Brain pericyte (primary cell): ENCODE results near the gene SERPINE1.

ENCODE experiments used
- DNase-seq: peaks from one replicate; pipeline ENCODE4 v3.0.0-alpha.2; 2012; ENCODE audit warnings: low read depth, low spot score

Gene SERPINE1

DNA sequence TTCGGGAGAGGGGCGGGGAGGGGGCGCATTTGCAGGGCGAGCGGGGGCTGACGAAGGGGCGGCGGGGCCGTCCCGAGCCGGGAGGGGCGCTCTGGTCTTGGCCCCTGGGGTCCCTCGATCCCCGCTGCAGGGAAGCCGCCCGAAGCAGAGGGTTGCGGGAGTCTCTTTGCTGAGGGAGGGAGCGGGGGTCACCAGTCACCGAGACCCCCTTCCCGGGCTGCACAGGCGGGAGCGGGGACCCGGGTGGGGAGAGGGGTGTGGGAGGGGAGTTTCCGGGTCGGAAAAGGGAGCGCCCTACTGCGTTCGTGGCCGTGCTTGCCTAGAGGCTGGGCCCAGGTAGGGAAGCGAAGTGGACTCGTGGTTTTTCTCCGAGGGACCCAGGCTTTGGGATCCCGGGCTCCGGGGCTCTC, 27.8 kb downstream of the SERPINE1 start:
- DNase-seq = no peak

DNA sequence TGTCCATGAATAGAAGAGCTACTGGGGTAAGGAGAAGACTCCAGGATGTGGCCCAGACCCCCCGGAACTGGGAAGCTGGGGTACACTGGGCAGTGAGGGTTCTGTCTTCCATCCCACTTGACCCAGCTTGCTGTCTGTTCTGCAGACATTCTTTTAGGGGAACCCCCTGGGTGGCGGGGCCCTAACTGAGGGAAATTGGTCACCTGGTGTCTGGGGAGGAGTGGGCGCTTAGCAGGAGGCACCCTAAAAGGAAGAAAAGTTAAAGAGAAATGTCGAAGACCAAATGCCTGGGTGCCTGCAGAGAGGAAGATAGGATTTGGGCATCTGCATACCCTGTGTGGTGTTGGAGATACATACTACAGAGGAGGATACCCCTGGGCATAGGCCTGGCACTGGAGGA, 28.4 kb downstream of the SERPINE1 start:
- no peak for DNase-seq

DNA sequence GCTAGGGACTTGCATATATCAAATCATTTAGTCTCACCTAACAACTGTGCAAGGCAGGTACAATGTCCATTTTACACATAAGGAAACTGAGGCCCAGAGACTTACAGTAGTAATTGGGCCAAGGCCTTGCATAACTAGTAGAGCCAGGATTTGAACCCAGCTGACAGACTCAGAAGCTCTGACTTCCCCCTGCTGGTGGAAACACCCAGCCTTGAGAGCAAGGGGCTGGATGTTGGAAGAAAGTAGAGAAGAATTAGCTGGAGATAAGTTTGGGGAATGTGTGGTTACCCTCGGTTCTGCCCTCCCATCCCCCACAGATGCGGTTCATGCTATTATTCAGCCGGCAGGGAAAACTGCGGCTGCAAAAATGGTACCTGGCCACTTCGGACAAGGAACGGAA, 29.4 kb downstream of the SERPINE1 start:
- no peak for DNase-seq

DNA sequence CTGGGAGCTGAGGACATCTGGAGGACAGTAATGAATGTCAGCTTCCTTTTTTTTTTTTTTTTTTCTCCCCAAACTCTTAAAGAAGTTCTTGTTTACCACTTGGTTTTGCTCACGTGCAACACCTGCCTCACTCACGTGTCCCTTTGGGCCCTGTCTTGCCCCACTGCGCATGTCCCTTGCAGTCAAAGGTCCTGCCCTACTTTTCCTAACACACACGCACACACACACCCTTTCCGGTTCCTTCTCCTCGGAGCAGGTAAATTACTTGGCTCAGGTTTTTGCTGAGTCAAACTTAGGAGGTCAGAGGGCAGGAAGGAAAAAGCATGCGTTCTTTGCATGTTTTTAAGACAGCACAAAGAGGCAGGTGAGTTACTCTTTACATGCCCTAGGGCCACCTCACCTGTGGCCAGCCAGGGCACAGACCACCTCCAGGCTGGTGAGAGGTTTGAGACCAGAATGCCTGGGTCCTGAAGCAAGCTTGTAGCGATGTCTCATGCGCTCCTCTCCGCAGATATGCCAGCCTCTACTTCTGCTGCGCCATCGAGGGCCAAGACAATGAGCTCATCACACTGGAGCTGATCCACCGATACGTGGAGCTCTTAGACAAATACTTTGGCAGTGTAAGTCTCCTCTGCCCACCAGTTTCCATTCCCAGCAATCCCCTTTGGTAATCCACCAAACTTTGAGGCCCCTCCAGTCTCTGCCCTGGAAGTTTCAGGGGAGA, 30.1 kb downstream of the SERPINE1 start:
- DNase-seq = no peak

DNA sequence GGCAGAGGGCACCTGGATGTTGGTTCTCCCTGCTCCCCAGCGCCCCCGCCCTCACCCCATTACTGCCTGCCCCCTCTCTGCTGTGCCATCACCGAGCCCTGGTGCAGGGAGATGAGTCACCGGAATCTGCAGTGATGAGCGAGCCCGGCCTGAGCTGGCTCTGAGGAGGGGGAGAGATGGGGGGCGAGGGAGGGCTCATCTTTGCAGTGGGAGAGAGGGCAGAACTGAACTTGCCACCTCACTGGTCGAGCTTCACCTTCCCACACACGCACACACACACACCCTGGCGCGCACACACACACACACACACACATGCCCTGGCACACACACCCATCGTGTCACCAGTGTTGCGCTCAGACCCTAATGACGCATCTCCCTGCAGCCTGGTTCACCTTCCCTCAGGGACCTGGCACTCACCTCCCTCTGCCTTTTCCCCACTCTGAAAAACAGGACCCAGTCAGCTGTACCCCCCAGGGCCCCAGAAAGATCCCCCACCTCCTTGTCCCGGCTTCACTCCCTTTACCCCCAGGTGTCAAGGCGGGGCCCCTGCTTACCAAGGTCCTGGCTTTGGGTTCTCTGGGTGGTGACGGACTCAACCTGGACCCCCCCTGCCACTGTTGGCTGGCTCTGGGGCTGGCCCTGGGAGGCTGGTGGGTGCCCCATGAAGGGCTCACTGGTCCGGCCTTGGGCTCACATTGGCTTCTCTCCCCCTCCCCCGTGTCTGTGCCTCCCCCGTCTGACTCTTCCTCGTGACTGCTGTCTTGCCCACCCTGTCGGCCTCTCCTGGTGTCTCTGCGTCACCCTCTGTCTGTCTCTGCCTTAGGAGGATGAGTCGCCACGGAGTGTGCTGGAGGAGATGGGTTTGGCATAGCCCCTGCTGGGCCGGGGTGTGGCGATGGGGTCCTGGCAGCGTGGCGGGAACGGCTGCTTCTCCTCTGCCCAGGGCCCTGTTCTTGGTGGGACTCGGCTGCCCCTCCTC, 33.1 kb downstream of the SERPINE1 start:
- no peak for DNase-seq

DNA sequence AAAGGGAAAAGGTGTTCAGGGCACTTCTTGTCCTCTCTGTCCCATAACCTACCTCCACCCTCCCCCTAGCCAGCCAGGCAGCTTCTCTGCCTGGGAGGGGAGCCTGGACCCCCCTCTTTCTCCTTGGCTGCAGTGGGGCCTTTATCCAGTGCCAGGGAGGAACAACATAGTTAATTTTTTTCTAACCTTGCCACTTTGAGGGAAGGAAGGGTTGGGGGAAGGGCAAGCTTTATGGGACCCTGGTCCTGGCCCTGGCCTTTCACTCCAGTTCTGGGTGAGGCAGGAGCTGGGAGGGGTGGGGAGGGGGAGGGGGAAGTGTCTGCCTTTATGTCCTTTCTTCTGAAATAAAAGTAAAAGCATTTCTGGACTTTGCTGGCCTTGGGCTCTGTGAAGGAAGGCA, 34.0 kb downstream of the SERPINE1 start:
- no peak for DNase-seq

DNA sequence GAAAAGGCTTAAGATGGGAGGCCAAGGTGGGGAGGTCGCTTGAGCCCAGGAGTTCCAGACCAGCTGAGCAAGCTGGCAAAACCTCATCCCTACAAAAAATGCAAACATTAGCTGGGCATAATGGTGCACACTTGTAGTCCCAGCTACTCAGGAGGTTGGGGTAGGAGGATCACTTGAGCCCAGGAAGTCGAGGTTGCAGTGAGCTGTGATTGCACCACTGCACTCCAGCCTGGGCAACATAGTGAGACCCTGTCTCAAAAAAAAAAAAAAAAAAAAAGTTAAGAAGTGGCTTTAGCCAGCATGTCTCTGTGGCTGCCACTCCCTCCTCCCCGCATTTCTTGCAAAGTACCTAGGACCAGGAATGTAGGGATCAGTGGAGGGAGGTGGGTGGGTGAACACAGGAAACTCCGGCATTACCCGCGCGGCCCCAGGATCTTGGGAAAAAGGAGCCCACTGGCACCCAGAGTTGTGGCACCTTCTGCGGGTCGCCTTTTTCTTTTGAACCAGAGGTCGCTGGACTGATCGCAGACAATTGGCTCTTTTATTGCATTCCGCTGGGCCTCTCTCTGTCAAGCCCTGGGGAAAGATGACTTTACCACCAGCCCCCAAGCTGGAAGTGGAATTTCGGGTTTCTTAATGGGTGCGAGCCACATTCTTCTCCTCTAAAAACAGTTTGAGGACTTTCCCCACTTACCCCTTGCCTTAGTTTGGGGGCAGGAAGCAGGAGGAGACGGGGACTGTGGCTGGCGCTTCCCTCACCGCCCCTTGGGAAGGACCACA, 35.0 kb downstream of the SERPINE1 start:
- no peak for DNase-seq

DNA sequence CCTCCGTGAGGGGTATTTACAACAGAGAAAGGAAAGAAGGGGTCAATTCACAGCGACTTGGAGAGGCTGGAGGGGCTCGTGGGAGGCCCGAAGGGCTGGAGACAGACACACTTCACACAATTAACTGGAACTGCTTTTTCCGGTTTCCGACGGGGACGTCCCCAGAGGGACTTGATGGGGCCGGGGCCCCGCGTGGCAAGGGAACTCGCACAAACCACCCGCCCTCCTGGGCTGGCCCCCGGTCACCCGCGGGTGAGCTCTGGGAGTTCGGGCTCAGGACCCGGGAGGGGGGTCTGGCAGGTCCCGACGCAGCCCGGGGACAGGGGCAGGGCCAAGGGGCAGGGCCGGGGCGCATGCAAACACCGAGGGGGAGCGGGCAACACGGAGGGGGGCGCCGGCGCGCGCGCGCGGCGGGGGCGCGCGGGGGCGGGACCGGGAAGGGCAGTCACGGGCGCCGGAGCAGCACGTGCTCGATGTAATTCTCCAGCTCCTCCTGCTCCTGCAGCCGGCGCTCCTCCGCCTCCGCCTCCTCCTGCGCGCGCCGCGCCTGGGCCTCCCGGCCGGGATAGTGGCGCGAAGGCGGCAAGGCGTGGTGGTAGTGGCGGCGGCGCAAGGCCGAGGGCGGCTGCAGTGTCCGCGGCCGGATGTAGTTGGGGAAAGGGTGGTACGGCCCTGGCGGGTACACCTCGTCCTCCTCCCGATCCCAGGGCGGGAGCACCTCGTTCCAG, 35.8 kb downstream of the SERPINE1 start:
- DNase-seq = no peak

DNA sequence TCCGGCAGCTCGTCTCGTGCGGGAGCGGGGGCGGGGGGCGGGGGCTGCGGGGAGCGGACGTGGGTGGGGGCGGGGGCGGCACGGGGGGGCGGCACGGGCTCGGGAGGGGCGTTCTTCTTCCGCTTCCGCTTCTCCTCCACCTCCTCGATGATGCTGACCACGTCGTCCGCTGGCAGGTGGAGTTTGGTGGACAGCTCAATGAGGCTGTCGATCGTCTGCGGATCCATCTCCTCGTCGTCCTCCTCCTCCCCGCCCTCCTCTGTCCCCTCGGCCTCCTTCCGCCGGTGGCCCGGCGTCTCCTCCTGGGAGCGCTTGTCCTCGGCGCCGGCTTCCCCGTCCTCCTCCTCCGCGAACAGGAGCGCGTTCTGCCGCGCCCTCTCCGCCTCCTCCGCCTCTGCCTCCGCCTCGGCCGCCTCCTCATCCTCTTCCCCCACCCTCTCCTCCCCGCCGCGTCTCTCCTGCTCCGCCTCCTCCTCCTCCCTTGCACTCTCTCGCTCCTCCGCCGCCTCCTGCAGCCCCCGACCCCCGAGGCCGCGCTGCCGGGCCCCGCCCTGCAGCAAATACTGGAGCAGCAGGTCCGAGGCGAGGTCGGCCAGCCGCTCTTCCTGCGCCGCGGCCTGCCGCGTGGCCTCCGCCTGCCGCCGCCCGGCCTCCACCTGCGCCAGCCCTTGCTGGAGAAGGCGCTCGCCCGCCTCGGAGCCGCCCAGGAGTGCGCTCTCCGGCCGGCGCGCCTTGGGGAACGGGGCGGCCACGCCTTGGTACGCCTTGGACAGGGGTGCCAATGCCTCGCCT, 36.6 kb downstream of the SERPINE1 start:
- DNase-seq = no peak

DNA sequence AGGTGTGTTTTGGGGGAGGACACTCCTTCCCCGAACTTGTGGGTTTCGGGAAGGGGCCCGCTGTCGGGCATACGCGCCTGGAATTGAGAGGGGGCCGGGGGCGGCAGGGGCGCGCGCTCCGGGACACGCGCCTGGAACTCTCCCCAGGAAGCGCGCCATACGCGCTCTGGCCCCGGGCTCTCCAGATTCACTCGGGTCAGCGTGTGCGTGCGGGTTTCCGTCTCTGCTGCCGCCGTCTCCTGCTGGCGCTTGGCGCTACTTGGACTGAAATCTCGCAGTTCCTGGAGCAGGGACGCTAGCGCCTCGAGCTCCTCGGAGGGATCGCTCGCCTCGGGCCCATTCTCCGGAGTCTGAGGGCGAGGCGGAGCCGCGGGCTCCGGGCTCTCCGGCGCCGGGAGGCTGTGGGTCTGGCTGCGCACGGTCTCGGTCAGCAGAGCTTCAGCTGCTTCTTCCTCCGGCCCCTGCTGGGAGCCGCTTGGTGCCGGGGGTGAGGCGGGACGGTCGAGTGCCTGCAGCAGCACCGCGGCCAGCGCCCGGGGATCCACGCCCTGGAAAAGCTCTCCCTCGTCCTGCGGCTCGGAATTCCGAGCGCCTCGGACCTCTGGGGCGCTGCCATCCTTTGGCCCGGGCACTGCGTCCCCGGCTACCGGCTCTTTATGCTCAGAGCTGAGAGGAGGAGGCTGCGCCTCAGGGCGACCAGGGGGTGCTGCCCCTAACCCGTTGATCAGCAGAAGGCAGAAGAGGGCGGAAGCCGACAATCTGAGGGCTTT, 37.4 kb downstream of the SERPINE1 start:
- no peak for DNase-seq

DNA sequence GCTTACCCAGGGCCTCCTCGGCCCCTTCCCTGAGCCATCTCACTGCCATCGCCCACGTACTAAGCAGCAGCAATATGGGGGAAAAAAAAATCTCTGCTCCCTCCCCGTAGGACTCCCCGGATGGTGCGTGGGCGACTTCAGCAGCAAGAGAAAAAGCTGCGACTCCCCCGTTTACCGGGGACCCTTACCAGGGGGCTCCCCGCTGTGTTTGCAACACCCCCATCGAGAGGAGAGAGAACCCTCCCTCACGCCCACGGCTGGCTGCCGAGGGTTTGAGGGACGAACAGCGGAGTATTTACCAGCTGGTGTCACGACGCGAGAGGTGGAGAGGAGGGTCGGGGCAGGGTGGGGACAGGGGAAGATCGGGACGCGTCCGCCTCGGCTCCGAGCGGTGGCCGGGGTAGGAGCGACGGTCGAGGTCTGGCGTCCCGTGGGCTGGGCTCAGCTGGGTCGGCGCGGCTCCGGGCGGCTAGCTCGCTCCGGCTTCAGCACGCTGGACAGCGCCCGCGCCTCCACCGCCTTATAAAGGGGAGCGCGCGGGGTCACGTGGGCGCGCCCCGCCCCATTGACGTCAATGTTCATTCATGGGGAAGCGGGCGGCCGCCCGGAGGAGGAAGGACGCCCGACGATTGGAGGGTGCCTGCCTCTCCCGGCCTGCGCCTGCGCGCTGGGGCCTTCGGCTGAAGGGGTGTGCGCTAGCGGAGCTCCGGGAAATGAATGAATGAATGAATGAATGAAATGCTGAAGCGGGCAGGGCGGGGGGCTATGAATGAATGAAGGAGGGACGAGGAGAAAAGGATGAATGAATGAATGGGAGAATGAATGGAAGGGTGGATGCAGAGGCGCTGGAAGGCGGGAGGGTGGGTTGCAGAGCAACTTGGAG, 38.4 kb downstream of the SERPINE1 start, which contains the start of gene VGF:
VGF (minus strand) TSS at position 495 of the 883 bp plus-strand sequence. CDS start 726 bp downstream, outside the sequence.
- peak; percentile 59 for DNase-seq

DNA sequence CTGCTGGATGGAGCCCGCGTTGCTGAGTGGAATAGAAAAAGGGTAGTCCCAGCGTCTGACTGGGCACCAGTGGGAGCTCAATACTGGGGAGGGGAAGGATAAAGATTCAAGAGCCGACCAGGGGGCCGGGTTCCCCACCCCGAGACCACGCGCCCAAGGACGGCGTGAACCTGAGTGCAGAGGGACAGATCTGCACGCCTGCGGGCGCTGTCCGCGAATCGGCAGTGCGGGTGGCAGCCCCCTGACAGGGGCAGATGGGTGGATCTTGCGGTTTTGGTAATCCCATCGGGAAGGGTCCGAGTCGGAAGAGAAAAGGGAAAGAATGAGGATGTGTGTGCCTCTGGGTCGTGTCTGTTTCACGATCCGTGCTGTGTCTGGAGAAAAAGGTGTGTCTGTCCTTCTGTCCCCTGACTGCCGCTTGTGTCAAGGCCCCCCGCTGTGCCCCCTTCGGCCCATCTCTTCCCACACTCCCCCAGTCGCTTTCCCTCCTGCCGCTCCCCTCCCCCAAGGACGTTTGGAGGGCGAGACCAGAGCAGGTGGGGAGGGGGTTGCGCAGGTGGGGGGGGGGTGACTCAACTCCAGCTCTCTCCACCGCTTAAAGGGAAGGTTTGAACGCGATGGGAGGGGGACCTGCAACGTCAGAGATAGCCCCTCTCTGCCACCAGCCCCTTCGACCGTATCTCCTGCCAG, 39.2 kb downstream of the SERPINE1 start:
- DNase-seq = no peak

DNA sequence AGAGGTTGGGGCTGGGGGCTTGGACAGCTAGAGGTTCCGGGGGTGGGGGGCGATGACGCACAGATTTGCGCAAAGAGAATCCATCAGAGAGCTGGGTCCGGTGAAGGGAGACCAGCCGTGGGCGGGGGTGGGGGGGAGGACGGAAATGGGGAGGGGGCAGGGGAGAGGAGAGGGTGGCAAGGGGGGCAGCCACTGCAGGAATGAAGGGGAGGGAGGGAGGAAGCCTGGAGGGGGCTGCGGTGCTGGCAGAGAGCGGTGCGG, 39.7 kb downstream of the SERPINE1 start:
- no peak for DNase-seq

DNA sequence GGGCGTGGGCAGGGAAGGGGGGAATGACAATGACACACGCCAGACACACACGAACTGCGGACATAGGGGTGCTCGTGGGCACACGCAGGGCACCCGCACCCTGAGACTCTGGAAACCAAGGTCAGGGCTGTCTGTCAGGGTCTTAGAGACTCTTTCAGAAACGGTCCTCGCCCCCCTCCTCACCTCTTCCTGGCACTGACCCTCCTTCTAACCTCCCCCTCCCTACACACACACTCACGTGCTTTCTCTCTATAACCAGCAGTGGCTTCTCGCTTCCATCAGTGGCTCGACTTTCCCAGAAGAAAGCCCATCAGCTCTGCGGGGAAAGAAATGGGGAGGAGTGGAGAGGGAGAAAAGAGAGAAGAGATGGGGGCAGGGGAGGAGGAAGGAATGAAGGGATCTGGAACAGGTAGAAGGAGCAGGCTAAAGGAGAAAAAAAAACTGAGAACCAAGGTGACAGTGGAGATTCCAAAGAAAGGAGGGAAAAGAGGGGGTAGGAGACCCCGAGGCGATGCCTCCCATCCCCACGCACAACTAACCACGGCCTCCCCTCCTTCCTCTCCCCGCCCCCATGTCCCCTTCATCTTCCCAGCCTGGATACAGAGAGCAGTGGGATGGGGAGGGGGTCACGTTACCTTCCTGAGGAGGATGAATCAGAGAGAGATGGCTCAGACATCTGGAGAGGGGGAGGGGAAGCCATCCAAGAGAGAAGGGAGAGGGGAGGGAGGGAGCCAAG, 40.2 kb downstream of the SERPINE1 start:
- DNase-seq = no peak

DNA sequence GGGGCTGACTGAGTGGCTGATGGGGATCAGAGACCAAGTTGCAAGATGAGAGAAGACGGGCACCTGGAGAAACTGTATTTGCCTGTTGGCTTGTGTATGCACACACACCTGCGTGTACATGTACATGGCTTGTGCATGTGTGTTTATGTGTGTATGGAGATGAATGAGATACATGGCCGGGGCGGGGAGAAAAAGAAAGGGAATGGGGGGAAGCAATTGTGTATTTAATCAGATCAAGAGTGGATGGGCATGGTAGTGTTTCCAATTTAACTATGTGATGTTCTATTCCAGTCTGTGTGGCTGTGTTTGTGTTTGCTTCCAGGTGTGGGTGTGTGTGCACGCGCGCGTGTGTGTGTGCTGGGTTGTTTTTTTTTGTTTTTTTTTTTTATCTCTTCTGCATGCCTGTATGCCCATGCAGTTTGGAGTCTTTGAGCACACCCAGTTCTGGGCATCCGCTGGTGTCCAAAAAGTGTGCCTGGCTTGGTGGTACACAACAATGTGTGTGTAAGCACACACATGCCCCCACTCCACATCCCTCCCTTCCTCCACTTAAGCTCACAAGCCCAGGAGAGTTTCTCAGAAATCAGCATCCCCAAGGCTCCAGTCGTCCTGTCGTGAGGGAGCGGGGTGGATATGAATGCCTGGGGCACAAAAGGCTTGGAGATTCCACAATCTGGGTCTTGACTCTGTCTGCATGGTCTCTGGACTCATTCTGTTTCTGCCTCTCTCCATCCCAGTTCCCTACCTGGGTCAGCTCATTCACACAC, 40.9 kb downstream of the SERPINE1 start:
- no peak for DNase-seq

DNA sequence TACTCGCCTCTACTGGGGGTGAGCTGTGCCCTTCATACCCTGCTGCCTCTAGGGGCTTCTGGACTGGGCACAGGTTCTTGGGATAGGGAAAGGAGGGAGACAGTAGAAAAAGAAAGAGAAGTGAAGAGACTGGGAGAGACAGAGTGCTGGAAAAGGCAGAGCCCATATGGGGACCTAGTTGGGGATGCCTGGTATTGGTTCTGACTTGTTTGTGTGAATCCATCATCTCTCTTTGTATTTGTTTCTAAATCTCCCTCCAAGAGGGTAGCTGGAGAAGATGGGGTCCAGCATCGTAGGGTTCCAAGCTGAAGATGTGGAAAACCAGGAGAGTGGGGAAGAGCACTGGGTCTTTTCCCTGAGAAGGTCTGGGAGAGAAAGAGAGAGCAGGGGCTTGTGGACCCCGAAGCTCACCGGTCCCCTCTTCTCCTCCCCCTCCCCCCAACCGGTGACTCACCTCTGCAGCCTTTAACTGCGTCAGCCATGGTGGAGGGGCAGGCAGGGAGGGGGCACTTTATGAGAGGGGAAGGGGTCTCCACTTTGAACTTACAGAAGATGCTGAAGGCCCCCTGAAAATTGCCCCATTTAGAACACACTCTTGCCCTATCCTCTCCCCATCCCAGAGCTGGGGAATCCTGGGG, 41.6 kb downstream of the SERPINE1 start:
- no peak for DNase-seq
